Smooth muscle cell of the brain vasculature (primary cell): Measurements from ENCODE around the gene SHISA6.
"Not testable (repeated sequence)": the region's sequence is repeated elsewhere in the genome, so short reads cannot be mapped to it uniquely, and the experiment has no call there.

Experiments used
- DNase-seq: peaks from one replicate; pipeline ENCODE4 v3.0.0-alpha.2; 2012; ENCODE audit warnings: low read depth, low spot score

Gene SHISA6

DNA sequence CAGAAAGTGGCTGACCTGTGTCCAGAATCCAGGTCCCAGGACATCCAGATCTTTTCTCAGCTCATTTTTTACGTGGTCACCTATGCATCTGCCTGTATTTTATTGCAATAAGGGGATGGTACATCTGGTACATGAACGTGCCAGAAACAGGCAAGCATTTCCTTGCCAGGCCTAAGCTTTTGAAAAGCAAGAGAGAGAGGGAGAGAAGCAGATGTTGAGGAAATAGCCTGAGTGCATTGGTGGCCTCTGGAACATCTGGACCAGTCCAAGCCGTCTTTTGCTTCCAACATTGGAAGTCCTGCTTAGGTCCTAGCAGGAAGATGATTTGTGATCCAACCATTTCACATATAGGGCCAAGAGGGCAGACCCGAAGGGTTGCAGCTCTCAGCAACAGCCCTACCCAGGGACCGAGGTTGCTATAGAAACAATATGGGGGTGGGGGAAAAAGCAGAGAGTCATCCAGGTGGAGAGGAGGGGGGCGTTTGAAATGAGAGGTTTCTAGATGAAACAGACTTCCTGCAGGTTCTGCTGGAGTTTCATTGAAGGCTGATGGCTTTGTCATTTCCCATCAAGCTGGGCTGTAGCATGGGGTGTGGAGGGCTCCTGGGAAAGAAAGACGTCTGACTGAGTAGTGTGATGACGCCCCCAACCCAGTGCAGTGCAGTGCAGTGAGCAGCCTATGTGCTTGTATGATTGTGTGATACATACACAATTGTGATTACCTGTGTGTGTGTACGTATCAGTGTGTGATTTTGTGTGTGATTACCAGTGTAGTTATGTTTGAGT lies 61.6 kb downstream of the SHISA6 start:
- no peak for DNase-seq

GRCh38 chr17:11303773-11304394 lies 62.9 kb downstream of the SHISA6 start:
- no peak for DNase-seq

- no peak for DNase-seq
Observed at GRCh38 chr17:11304568-11304967, 63.6 kb downstream of the SHISA6 start.

- DNase-seq, result no peak
Observed at GRCh38 chr17:11305524-11305923, 64.5 kb downstream of the SHISA6 start.

DNA sequence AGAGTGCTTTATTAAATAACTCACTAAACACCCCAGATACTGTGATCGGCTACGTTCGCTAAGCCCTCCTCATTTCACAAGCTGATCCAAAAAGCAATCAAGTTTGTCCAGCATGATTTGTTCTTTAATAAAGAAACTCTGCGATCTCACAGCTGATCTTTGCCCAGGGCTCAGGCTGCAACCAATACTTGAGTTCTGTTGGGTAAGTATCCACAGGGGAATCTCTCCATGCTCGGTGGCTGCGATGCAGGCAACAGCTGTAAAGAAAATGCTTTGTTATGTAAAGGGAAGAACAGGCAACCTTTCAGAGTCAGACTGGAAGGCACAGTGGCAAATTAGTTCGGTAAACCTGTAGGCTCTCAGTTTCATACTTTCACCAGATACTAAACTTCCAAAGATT lies 67.5 kb downstream of the SHISA6 start:
- DNase-seq, result no peak

DNA sequence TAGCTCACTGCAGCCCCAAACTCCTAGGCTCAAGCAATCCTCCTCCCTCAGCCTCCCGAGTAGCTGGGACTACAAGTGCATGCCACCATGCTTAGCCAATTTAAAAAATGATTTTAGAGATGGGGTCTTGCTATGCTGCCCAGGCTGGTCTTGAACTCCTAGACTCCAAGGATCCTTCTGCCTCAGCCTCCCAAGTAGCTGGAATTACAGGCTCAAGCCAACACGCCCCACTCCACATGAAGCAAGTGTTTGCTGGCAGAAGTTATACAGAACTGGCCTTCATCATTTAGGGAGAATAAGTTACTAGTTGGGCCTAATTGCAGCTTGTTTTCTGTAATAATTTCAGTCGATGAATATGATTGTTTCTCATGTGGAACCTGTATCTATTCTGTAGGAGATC lies 68.0 kb downstream of the SHISA6 start:
- DNase-seq, result no peak

DNA sequence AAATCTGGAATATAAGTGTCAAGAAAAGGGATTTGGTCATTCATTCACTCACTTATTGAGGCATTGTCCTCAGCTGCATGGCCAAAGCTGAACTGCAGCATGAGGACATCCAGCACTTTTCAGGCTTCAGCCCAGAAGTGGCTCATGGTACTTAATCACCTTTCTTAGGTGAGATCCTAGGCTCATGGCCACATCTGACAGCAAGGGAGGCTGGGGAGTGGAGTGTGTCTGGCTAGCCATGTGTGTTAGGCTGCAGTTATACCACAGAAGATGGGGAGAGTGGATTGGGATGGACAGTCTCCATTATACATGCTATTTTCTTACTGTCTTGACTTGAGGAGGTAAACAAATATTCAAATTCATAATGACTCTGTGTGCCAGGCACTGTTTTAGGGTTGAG lies 68.8 kb downstream of the SHISA6 start:
- DNase-seq, result no peak

DNA sequence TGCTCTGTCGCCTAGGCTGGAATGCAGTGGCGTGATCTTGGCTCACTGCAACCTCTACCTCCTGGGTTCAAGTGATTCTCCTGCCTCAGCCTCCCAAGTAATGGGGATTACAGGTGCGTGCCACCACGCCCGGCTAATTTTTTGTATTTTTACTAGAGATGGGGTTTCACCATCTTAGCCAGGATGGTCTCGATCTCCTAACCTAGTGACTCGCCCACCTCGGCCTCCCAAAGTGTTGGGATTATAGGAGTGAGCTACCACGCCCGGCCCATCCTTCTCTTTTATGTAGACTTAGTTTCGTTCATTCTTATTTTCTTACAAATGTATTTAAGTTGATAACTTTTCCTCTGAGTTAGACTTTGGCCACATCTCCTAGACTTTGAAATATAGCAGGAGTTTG lies 75.4 kb downstream of the SHISA6 start:
- not testable (repeated sequence) for DNase-seq

- DNase-seq, result no peak
Observed at GRCh38 chr17:11318207-11318606, 77.2 kb downstream of the SHISA6 start.

GRCh38 chr17:11319894-11320293 lies 78.9 kb downstream of the SHISA6 start:
- DNase-seq, result no peak

DNA sequence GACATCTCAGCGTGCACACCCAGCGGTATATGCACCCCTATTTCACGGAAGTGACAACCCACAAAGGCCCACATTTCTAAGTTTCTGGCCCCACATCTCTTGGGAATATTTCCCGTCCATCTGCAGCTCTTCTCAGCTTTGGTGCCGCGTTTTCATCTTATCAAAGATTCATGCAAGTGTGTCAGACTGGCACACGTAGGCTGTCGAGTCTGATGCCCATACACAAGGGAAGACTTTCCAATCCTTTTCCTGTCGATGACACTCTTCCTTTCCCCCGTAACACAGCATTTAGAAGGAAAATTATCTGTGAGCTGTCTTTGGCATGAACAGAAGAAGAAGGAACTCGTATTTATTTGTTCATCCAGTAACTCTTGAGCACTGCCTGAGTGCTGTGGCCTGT lies 83.0 kb downstream of the SHISA6 start:
- no peak for DNase-seq

DNA sequence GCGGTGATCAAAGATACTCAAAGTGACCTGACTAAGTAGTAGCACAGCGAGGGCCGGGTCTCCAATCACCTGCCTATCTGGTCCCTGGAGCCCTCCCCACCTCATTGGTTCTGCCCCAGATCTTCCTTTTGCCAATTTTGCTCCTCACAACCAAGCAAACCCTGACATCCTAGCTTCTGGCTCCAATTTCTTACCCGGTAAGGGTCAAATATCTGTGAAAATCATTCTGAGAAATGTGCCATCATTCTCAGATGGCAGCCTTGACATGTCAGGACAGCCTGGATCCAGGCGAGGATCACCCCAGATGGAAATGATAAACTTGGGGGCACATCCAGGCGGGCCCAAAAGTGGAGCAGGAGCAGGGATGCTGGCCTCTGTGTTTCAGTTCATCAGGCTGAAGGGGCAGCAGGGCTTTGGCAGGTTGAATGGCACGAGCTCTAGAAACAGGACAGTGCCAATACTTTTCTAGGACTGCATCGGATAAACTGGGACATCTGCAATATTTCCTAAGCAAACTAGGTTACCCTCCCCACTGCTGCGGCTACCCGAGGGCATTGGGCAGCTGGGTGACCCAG lies 83.9 kb downstream of the SHISA6 start:
- no peak for DNase-seq

DNA sequence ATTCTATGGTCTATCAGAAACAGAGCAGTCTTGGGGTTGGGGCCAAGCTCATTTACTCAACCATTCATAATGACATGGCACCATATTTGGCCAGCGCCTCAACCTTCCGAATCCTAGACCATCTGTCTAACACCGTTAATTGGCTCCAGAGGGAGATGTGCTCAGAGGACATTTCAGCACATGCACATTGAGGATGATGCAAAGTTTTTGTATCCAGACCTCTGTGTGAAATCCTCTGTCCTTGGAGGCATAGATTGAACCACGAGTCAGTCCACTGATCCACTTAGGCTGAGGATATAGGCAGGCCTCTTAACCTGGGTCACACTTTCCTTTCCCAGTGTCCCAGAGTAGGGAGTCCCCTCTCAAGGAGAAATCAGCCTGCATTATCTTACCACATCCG lies 85.5 kb downstream of the SHISA6 start:
- no peak for DNase-seq

DNA sequence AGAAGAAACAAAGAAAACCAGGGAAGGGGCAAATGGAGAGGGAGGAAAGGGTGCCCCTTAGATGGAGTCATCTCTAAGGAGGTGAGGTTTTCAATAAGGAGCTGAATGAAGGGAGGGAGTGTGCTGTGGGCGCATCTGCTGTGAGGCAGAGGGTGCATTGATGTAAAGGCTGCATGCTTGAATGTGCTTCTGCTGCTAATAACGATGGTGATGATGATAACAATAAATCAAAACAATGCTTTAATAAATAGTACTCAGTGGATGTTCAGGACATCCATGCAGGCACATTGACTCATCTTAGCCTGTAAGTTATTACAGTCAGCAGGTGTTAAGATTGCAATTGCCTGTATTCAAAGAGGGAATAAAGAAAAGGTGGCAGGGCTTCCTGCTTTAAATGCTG lies 87.8 kb downstream of the SHISA6 start:
- no peak for DNase-seq

DNA sequence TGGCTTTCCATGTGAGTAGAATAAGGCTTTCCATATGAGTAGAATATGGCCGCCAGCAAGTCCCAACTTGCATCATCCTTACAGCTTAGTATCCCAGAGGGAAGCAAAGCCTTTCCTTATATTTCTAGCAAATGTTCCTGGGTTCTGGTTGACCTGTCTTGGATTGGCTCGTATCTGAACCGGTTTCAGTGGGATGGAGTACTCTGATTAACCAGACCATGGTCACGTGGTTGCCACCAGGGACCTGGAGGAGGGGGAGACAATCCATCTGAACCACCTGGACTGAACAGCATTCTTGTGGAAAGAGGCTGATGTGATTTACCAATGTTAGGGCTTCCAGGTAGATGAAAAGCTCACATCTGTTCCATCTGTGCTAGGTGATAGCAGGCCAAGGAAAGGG lies 89.0 kb downstream of the SHISA6 start:
- DNase-seq, result no peak

GRCh38 chr17:11330826-11331225 lies 89.8 kb downstream of the SHISA6 start:
- DNase-seq, result peak; percentile 57

GRCh38 chr17:11331547-11332513 lies 90.8 kb downstream of the SHISA6 start:
- no peak for DNase-seq

DNA sequence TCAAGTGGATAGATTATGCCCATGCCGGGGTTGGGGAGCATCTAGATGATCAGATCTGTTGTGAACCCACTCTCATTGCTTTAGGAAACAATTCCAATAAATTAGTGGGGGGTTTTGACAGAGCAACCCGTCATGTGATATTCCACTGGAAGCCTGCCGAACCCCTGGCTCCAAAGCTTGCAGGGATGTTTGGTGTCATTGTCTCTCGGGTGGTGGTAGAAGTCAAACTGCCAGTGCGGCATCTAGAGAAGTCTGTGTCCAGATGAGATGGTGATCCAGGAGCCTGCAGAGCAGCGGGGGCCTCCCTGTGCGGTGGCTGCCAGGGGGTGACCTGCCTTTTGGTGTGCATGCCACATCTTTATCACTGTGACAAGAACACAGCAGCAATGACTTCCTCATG lies 91.7 kb downstream of the SHISA6 start:
- DNase-seq, result no peak

DNA sequence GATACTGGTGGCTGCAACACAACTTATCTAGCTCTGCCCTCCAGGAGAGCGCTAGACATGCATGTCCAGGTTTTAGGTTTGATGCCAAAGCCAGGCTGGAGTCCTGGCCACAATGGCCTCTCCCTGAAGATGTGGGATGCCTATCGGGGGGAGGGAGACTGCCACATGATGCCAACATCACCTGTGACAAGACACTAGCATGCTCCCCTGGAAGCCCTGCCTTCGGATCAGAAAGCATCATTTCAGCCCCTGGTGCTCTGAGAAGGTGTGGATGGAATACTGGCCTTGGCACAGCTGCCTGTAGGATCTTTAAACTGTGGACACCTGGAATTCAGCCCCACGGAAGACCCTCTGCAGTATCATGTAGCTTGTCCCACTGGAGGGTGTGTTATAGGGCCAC lies 93.5 kb downstream of the SHISA6 start:
- DNase-seq, result no peak

GRCh38 chr17:11336290-11336689 lies 95.3 kb downstream of the SHISA6 start:
- DNase-seq, result no peak

GRCh38 chr17:11340803-11341202 lies 99.8 kb downstream of the SHISA6 start:
- DNase-seq, result no peak

DNA sequence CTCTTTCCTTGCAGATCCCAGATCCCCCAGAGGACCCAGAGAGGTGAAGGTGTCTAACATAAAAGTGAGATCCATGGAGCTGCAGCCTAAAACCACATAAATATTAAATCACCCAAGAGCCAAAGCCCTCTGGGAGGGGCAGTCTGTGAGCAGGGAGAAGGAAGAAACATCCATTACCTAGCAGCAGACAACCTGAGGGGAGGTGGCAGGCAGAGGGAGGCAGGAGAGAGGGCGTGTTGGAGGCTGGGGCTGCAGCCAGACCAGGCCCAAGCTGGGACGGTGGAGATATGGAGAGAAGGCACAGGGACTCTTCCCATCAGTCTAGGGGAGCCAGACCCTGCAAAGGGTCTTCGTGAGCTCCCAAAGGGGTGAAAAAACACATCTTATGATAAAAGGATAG lies 101.1 kb downstream of the SHISA6 start:
- DNase-seq, result no peak
